Activated naive CD8-positive, alpha-beta T cell treated with anti-CD3 and anti-CD28 coated beads for 36 hours (primary cell): ENCODE data around the gene HELT. TPM values are rescaled to one million over a fixed set of nuclear protein-coding genes. Genes with fewer than 3 reads are reported as not detected.
"Not testable (repeated sequence)": the region's sequence is repeated elsewhere in the genome, so short reads cannot be mapped to it uniquely, and the experiment has no call there.

ENCODE experiments used
- DNase-seq: peaks from one replicate; pipeline ENCODE4 v3.0.0; 2021
- H3K27ac Mint-ChIP-seq: one replicate; pipeline ENCODE4 v1.8.0; 2022; ENCODE audit warnings: mild to moderate bottlenecking, moderate library complexity, mixed read lengths
- H3K27me3 Mint-ChIP-seq: one replicate; pipeline ENCODE4 v1.8.0; 2022; ENCODE audit warnings: mild to moderate bottlenecking, mixed read lengths
- H3K36me3 Mint-ChIP-seq: one replicate; pipeline ENCODE4 v1.8.0; 2021; ENCODE audit warnings: mild to moderate bottlenecking, mixed read lengths
- H3K4me1 Mint-ChIP-seq: one replicate; pipeline ENCODE4 v1.8.0; 2021; ENCODE audit warnings: mixed read lengths
- H3K4me3 Mint-ChIP-seq: one replicate; pipeline ENCODE4 v1.8.0; 2022; ENCODE audit warnings: mild to moderate bottlenecking, moderate library complexity, mixed read lengths
- H3K9me3 Mint-ChIP-seq: one replicate; pipeline ENCODE4 v1.8.0; 2022; ENCODE audit warnings: mixed read lengths
- total RNA-seq, 2 experiments: library from RNA; stranded (reverse); gene quantifications; one replicate each; pipeline ENCODE4 v1.2.3, GENCODE V29; 2021

The HELT gene
- total RNA-seq, 2 experiments from 2014 or later: not detected

DNA sequence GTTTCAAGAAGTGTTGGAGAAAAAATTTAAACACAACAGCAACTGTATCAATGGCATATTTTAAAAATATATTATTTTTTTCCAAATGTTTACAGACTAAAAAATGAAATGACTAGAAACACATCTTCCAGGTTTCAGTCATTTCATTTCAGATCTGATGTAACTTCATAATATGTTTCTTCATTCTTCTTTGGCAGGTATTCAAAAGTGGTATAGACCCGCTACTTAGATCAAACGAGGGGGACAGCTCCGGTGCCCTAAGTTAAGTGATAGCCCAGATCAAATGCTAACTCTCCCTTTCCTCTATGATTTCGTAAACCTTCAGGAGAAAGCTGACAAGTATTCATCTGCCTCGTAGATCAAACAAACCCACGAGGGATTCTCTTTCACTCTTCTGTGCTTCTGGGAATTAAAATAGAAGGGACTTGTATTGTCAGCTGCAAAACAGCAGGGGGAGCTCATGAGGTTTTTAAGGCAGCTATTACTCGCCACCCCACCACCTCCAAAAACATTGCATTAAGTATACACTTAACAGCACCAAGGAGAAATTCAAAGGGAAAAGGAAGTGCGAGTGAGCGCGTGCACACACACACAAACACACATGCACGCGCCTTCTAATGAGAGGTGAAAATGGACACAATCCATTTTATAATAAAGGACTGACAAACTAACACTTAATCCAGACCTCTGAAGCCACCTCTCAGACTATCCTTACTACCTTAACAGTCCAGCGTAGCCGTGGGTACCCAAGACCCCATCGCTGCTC is 21.4 kb downstream of the HELT start:
- H3K4me1 Mint-ChIP-seq: peaks cover 8% of the 10 kb centered on the region
- peak overlapping the region; percentile 66 for H3K4me3 Mint-ChIP-seq
- peaks cover 13% of the 10 kb centered on the region for H3K27me3 Mint-ChIP-seq
- H3K27ac Mint-ChIP-seq: peak overlapping the region; percentile 84
- no peaks in the 10 kb centered on the region for H3K9me3 Mint-ChIP-seq
- peak; percentile 43 for DNase-seq
- H3K36me3 Mint-ChIP-seq: no peaks in the 10 kb centered on the region

DNA sequence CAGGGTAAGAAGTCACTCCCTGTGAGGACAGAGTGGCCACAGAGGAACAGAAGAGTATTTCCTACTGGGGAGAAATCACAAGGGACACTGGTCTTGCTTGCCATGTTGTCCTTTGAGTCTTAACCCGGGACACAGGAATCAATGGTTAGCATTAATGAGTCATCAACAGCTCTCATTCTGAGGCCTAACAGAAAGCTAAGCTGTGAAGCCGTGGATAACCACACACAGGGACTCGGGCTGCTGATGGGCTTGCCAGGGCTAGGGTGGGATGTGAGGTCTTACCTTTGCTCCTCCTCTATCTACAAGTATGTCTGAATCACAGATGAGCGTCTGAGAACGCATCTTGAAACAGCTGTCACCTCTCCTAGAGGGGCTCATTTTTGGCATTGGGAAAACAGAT is 22.2 kb downstream of the HELT start:
- Mint-ChIP-seq H3K4me1 (peaks cover 8% of the 10 kb centered on the region), H3K36me3 (no peaks in the 10 kb centered on the region), H3K27ac (no peak overlapping the region), H3K27me3 (peaks cover 13% of the 10 kb centered on the region), H3K4me3 (no peak overlapping the region), H3K9me3 (no peaks in the 10 kb centered on the region)
- no peak for DNase-seq

DNA sequence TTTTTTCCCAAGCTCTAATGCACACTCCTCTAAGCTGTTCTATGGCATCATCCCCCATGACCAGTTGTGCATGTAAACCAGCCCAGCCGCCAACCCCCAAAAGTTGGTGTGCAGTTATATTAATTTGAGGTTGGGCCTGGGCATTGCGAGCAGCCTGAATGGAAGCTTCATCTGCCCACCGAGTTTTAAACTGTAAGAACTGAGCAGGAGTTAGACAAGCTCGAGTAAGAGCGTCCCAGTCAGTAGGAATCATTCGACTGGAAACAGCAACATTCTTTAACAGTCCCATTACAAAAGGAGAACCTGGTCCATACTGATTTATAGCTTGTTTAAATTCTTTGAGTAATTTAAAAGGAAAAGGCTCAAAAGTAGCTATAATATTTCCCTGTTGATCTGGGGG is 32.0 kb downstream of the HELT start:
- not testable (repeated sequence) for H3K27ac Mint-ChIP-seq, DNase-seq, H3K4me3 Mint-ChIP-seq, H3K4me1 Mint-ChIP-seq, H3K36me3 Mint-ChIP-seq, H3K9me3 Mint-ChIP-seq
- H3K27me3 Mint-ChIP-seq: peaks cover 28% of the 10 kb centered on the region

DNA sequence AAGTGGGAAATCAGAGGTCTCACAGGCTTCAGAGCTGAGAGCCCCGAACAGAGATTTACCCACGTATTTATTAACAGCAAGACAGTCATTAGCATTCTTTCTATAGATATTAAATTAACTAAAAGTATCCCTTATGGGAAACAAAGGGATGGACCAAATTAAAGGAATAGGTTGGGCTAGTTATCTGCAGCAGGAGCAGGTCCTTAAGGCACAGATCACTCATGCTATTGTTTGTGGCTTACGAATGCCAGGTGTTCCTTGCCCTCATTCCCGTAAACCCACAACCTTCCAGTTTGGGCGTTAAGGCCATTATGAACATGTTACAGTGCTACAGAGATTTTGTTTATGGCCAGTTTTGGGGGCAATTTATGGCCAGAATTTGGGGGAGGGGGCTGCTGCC is 33.0 kb downstream of the HELT start:
- H3K9me3 Mint-ChIP-seq, H3K4me3 Mint-ChIP-seq, H3K4me1 Mint-ChIP-seq, H3K27ac Mint-ChIP-seq, DNase-seq, H3K36me3 Mint-ChIP-seq: not testable (repeated sequence)
- H3K27me3 Mint-ChIP-seq: peaks cover 32% of the 10 kb centered on the region

DNA sequence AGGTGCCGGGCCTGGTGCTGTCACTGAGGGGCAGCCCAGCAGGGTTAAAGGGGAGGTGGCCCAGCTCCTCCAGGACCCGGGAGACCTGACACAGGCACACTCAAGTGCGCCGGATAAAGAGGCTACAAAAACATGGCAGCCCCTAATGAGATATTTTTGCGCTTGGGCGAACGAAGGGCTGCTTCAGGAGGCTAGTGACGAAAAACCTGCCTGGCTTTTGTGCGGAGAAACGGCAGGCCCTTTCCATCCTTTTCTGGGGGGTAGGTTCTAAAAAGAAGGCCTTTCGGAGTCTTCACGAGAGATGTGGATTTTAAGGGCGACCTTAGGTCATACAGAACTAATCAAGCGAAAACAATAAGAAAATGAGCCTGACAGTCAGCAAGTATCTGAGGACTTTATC is 35.5 kb downstream of the HELT start:
- DNase-seq: no peak
- H3K4me3 Mint-ChIP-seq: no peak overlapping the region
- H3K9me3 Mint-ChIP-seq: no peaks in the 10 kb centered on the region
- H3K36me3 Mint-ChIP-seq: no peaks in the 10 kb centered on the region
- H3K27ac Mint-ChIP-seq: no peak overlapping the region
- no peaks in the 10 kb centered on the region for H3K4me1 Mint-ChIP-seq
- H3K27me3 Mint-ChIP-seq: peaks cover 27% of the 10 kb centered on the region

DNA sequence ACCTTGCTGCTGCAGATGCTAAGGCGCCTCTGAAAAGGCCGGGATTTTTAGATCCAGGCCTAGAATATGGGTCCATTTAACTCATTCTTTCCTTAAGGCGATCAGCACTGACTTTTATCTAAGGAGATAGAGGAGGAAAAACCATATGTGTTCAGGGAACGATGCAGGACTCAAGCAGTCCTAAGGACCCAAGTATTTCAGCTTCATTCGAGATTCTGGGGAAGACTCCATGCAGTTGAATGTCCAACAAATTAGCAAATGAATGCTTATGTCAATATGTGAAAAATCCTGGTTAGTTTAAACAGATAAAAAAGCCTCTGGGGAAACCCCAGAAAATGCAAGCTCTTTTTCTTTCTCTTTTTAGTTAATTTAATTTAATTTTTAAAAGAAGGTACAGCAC is 36.0 kb downstream of the HELT start:
- Mint-ChIP-seq H3K4me3 (no peak overlapping the region), H3K27ac (no peak overlapping the region), H3K36me3 (no peaks in the 10 kb centered on the region), H3K27me3 (peaks cover 26% of the 10 kb centered on the region), H3K4me1 (no peaks in the 10 kb centered on the region), H3K9me3 (no peaks in the 10 kb centered on the region)
- no peak for DNase-seq

DNA sequence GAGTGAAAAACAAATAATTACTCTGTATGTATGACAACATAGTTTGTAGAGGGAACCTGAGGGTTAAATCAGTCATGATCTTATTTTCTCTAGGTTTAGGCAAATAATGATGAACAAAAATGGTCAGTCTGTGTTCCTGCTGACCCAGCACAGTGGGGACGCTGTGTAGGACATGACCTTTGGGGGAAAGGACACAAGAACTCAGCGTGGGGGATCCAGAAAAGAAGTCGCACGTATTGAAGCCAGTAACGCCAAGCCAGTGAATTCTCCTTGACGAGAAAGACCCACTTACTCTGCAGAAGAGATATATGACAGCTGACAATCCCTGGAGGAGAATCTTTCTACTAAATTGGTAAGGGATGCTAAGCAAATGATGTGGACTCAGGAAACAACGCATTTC is 36.6 kb downstream of the HELT start:
- no peak overlapping the region for H3K27ac Mint-ChIP-seq
- H3K4me3 Mint-ChIP-seq: no peak overlapping the region
- no peaks in the 10 kb centered on the region for H3K9me3 Mint-ChIP-seq
- H3K27me3 Mint-ChIP-seq: peaks cover 22% of the 10 kb centered on the region
- no peaks in the 10 kb centered on the region for H3K36me3 Mint-ChIP-seq
- H3K4me1 Mint-ChIP-seq: no peaks in the 10 kb centered on the region
- no peak for DNase-seq

DNA sequence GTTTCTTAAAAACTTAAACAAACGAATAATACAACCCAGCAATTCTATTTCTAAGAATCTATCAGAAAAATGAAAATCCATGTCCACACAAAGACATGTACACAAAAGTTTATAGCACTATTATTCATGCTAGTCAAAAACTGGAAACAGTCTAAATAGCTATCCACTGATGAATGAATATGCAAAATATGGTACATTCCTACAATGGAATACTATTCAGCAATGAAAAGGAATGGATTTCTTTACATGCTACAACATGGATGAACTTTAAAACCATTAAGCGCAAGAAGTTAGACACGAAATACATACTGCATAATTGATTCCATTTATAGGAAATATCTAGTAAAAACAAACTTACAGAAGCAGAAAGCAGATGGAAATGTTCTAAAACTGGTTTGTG is 43.3 kb downstream of the HELT start:
- no peaks in the 10 kb centered on the region for H3K36me3 Mint-ChIP-seq
- no peak for DNase-seq
- peaks cover 22% of the 10 kb centered on the region for H3K27me3 Mint-ChIP-seq
- no peak overlapping the region for H3K4me3 Mint-ChIP-seq
- no peaks in the 10 kb centered on the region for H3K4me1 Mint-ChIP-seq
- H3K9me3 Mint-ChIP-seq: no peaks in the 10 kb centered on the region
- no peak overlapping the region for H3K27ac Mint-ChIP-seq

DNA sequence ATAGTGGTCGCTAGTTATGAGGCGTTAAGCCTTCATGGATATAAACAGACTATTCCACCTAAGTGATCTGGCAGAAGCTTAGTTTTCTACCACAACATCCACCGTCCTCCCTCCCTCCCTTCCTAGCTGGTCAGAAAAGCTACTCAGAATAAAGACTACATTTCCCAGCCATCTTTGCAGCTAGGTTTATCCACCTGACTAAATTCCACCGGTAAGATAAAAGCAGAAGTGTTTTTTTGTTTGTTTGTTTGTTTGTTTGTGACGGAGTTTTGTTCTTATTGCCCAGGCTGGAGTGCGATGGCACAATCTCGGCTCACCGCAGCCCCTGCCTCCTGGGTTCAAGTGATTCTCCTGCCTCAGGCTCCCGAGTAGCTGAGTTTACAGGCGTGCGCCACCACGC is 44.3 kb downstream of the HELT start:
- DNase-seq: no peak
- H3K36me3 Mint-ChIP-seq: no peaks in the 10 kb centered on the region
- H3K27me3 Mint-ChIP-seq: peaks cover 22% of the 10 kb centered on the region
- H3K9me3 Mint-ChIP-seq: no peaks in the 10 kb centered on the region
- no peak overlapping the region for H3K27ac Mint-ChIP-seq
- H3K4me3 Mint-ChIP-seq: no peak overlapping the region
- no peaks in the 10 kb centered on the region for H3K4me1 Mint-ChIP-seq

DNA sequence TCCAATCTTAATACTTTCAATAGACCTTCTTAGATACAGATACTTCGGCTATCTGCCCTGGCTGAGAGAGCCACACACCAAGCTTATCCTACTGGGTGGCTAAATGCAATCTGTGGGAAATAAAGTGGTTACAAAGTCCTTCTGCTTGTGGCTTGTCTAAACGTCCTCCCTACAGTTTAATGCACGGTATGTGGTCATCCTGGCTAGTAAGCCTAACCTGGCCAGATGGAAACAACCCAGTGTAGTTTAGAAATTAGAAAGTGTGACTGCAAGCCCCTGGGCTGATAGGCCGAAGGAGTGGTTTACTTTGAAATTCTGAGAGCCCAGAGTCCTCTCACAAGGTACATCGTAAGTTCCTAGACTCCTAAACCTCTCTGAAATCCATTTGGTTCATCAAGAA is 47.9 kb downstream of the HELT start:
- Mint-ChIP-seq H3K9me3 (no peaks in the 10 kb centered on the region), H3K4me1 (no peaks in the 10 kb centered on the region), H3K27ac (no peak overlapping the region), H3K27me3 (peaks cover 14% of the 10 kb centered on the region), H3K4me3 (no peak overlapping the region), H3K36me3 (no peaks in the 10 kb centered on the region)
- DNase-seq: no peak

DNA sequence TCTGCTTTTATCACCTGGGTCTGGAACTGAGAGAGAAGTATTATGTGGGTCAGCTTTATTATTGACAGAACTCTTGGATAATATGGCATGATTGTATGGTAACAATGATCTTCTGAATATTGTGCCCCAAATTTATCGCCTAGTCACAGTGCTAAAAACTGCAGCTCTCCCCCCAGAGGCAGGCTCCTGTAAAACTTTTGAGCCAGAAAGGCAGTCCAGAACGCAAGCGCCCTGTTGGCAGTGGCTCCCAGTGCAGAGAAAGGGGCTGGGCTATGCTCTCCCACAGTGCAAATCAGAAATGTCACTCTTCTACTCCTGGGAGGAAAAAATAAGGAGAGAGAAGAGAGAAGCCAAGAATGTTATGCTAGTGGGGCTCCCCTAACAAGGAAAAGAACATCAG is 50.5 kb downstream of the HELT start:
- Mint-ChIP-seq H3K4me1 (no peaks in the 10 kb centered on the region), H3K27ac (no peak overlapping the region), H3K27me3 (peaks cover 14% of the 10 kb centered on the region), H3K4me3 (no peak overlapping the region), H3K9me3 (no peaks in the 10 kb centered on the region), H3K36me3 (no peaks in the 10 kb centered on the region)
- DNase-seq: no peak

Other genes with a start within 250 kb of the HELT start
- 10 to 100 TPM; 15.0 to 15.9 TPM for gene ACSL1, start 192.5 kb upstream of the HELT start, total RNA-seq
- 1 to 10 TPM; 7.6 to 7.8 TPM for gene SLC25A4, start 124.8 kb downstream of the HELT start, total RNA-seq
- 10 to 100 TPM; 49.2 to 49.3 TPM for gene CFAP97, start 185.5 kb downstream of the HELT start, total RNA-seq
- gene SNX25, start 191.1 kb downstream of the HELT start, total RNA-seq: 10 to 100 TPM; 12.4 to 14.3 TPM